RWPE2 (cell line): ENCODE data around the gene TPH2.
A peak's percentile ranks its signal among the peaks of the same experiment; 100 is the strongest.

ENCODE experiments used
- ATAC-seq: fragments of 200-7000 bp; cut with Tn5 transposase; 3 replicates; pipeline ENCODE4 v1.9.1; 2021; ENCODE audit warnings: low read depth
- DNase-seq: peaks from one replicate; pipeline ENCODE4 v3.0.0-alpha.2; 2020; ENCODE audit warnings: low spot score
- H3K27ac ChIP-seq: fragments of 450-650 bp; 2 replicates; pipeline ENCODE4 v1.5.1; 2017; ENCODE audit warnings: mild to moderate bottlenecking; ENCODE audit not compliant: poor library complexity, severe bottlenecking
- H3K27me3 ChIP-seq: fragments of 250-450 bp; sonication (Bioruptor Pico); 2 replicates; pipeline ENCODE4 v1.5.1; 2021; ENCODE audit warnings: mild to moderate bottlenecking, moderate library complexity; ENCODE audit not compliant: insufficient read depth, poor library complexity, severe bottlenecking
- H3K36me3 ChIP-seq: fragments of 250-450 bp; sonication (Bioruptor Pico); 2 replicates; pipeline ENCODE4 v1.5.1; 2020; ENCODE audit warnings: low read depth, mild to moderate bottlenecking, moderate library complexity
- H3K4me1 ChIP-seq: fragments of 250-450 bp; sonication (Bioruptor Pico); 2 replicates; pipeline ENCODE4 v1.5.1; 2021; ENCODE audit warnings: mild to moderate bottlenecking, moderate library complexity; ENCODE audit not compliant: insufficient read depth, poor library complexity, severe bottlenecking
- H3K4me3 ChIP-seq: fragments of 250-450 bp; sonication (Bioruptor Pico); 2 replicates; pipeline ENCODE4 v1.5.1; 2021; ENCODE audit warnings: mild to moderate bottlenecking, moderate library complexity; ENCODE audit not compliant: severe bottlenecking
- H3K9me3 ChIP-seq: fragments of 250-450 bp; sonication (Bioruptor Pico); 2 replicates; pipeline ENCODE4 v1.5.1; 2021; ENCODE audit warnings: mild to moderate bottlenecking, moderate library complexity; ENCODE audit not compliant: severe bottlenecking
- CTCF ChIP-seq: fragments of 450-650 bp; IDR thresholded peaks from one replicate; pipeline ENCODE4 v1.5.1; 2017; ENCODE audit warnings: mild to moderate bottlenecking, moderate library complexity; ENCODE audit not compliant: poor library complexity, severe bottlenecking

Gene TPH2

GRCh38 chr12:71942703-71943102 is 4.1 kb downstream of the TPH2 start:
- DNase-seq (no peak), ATAC-seq (no peak)
- Histone ChIP-seq H3K27ac (no peak overlapping the region), H3K36me3 (no peaks in the 10 kb centered on the region), H3K27me3 (peaks cover 8% of the 10 kb centered on the region), H3K4me3 (no peak overlapping the region), H3K4me1 (no peaks in the 10 kb centered on the region), H3K9me3 (no peaks in the 10 kb centered on the region)
- TF ChIP-seq CTCF: no peak

GRCh38 chr12:71945121-71945520 is 6.5 kb downstream of the TPH2 start:
- Histone ChIP-seq H3K27me3 (peaks cover 5% of the 10 kb centered on the region), H3K36me3 (no peaks in the 10 kb centered on the region), H3K4me1 (no peaks in the 10 kb centered on the region), H3K27ac (no peak overlapping the region), H3K9me3 (no peaks in the 10 kb centered on the region), H3K4me3 (no peak overlapping the region)
- DNase-seq: no peak
- ATAC-seq: no peak
- no peak for TF ChIP-seq CTCF

- H3K27ac ChIP-seq: no peak overlapping the region
- peaks cover 5% of the 10 kb centered on the region for H3K27me3 ChIP-seq
- no peak for DNase-seq
- no peak for ATAC-seq
- H3K4me3 ChIP-seq: no peak overlapping the region
- TF ChIP-seq CTCF: no peak
- H3K4me1 ChIP-seq: no peaks in the 10 kb centered on the region
- H3K9me3 ChIP-seq: no peaks in the 10 kb centered on the region
- H3K36me3 ChIP-seq: no peaks in the 10 kb centered on the region
Measured at GRCh38 chr12:71945883-71946282, 7.2 kb downstream of the TPH2 start.

GRCh38 chr12:71947645-71948105 is 9.0 kb downstream of the TPH2 start:
- Histone ChIP-seq H3K4me3 (no peak overlapping the region), H3K9me3 (no peaks in the 10 kb centered on the region), H3K27me3 (peaks cover 5% of the 10 kb centered on the region), H3K36me3 (no peaks in the 10 kb centered on the region), H3K4me1 (no peaks in the 10 kb centered on the region), H3K27ac (no peak overlapping the region)
- TF ChIP-seq CTCF: no peak
- ATAC-seq (peak; percentile 71; the same call in 2 of the 3 replicates), DNase-seq (no peak)

- Histone ChIP-seq H3K27me3 (peaks cover 5% of the 10 kb centered on the region), H3K4me3 (no peak overlapping the region)
- no peak for ATAC-seq
Measured at GRCh38 chr12:71948390-71948789, 9.7 kb downstream of the TPH2 start.

More at GRCh38 chr12:71948390-71948789, 9.7 kb downstream of the TPH2 start:
- DNase-seq: no peak
- no peak for TF ChIP-seq CTCF
- H3K4me1 ChIP-seq: no peaks in the 10 kb centered on the region
- H3K9me3 ChIP-seq: no peaks in the 10 kb centered on the region
- H3K27ac ChIP-seq: no peak overlapping the region
- no peaks in the 10 kb centered on the region for H3K36me3 ChIP-seq
